ENCODE measurements around the gene CCL4L2.
"Not testable (repeated sequence)": the region's sequence is repeated elsewhere in the genome, so short reads cannot be mapped to it uniquely, and the experiment has no call there.

Gene CCL4L2

GRCh38 chr17:36221581-36222100 lies 10.8 kb downstream of the CCL4L2 start:
- DNase-seq = not testable (repeated sequence)

- DNase-seq = not testable (repeated sequence)
Measured at GRCh38 chr17:36222967-36223366, 12.1 kb downstream of the CCL4L2 start.

- not testable (repeated sequence) for DNase-seq
Measured at GRCh38 chr17:36229644-36230043, 18.8 kb downstream of the CCL4L2 start.

GRCh38 chr17:36242046-36242445 lies 31.2 kb downstream of the CCL4L2 start:
- not testable (repeated sequence) for DNase-seq
